ENCODE data around the gene ATP13A1.

The ATP13A1 gene

GRCh38 chr19:19642506-19643157 is 20.8 kb downstream of the ATP13A1 start:
- peak; percentile 72 for DNase-seq (ENCODE audit: low read depth)
- peak overlapping the region; percentile 93 for H3K4me3 ChIP-seq (ENCODE audit: low read depth, low read length)
- TF ChIP-seq CTCF (IDR thresholded peaks at IDR 0.05; ENCODE audit: insufficient read depth, low read depth, low read length, missing control alignments): no peak

GRCh38 chr19:19637523-19638251 is 25.8 kb downstream of the ATP13A1 start:
- no peak overlapping the region for H3K4me3 ChIP-seq (ENCODE audit: low read depth, low read length)
- DNase-seq (ENCODE audit: low read depth): no peak
- no peak for TF ChIP-seq CTCF (IDR thresholded peaks at IDR 0.05; ENCODE audit: insufficient read depth, low read depth, low read length, missing control alignments)

- no peak overlapping the region for H3K4me3 ChIP-seq (ENCODE audit: low read depth, low read length)
- DNase-seq (ENCODE audit: low read depth): no peak
- no peak for TF ChIP-seq CTCF (IDR thresholded peaks at IDR 0.05; ENCODE audit: insufficient read depth, low read depth, low read length, missing control alignments)
Measured at GRCh38 chr19:19637186-19637522, 26.3 kb downstream of the ATP13A1 start.

- DNase-seq (ENCODE audit: low read depth): no peak
- no peak for TF ChIP-seq CTCF (IDR thresholded peaks at IDR 0.05; ENCODE audit: insufficient read depth, low read depth, low read length, missing control alignments)
- H3K4me3 ChIP-seq (ENCODE audit: low read depth, low read length): no peak overlapping the region
Measured at GRCh38 chr19:19636573-19637185, 26.8 kb downstream of the ATP13A1 start.

- TF ChIP-seq CTCF (IDR thresholded peaks at IDR 0.05; ENCODE audit: insufficient read depth, low read depth, low read length, missing control alignments): no peak
- DNase-seq (ENCODE audit: low read depth): no peak
- no peak overlapping the region for H3K4me3 ChIP-seq (ENCODE audit: low read depth, low read length)
Measured at GRCh38 chr19:19635313-19635702, 28.2 kb downstream of the ATP13A1 start.

DNA sequence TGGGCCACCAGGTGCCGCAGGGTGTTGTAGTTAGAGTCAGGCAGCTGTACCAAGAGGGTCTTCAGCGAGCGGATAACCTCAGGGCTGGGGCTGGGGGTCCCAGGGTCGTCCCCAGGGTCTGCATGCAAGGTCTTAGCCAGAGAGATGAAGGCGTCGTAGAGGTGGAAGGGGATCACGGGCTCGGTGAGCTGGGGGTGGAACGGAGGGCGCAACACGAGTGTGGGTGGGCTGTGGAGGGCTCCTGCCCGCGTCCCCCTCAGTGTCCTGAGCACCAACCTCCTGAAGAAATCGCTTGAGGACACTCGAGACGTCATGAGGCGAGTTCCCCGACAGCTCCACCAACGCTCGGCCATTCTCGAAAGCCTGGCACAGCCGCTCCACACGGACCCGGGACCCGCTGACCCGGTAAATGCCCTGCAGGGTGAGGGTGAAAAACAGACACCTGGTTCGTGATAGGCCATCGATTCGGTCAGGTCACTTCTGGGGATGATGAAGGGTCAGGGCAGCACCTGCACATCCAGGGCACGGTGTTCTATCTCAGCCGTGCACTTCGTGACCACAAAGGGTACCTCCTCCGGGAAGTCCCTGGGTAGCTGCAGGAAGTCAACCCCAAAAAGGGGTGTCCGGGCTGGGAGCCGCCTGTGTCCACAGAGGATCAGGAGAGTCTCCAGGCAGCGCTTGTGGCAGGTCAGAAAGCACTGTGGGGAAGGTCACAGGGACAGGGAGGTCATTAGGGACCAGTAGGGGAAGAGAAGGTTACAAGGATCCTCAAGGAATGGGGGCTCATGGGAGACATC is 28.8 kb downstream of the ATP13A1 start:
- H3K4me3 ChIP-seq (ENCODE audit: low read depth, low read length): no peak overlapping the region
- no peak for DNase-seq (ENCODE audit: low read depth)
- no peak for TF ChIP-seq CTCF (IDR thresholded peaks at IDR 0.05; ENCODE audit: insufficient read depth, low read depth, low read length, missing control alignments)

Measured in GM12865 (cell line).